Activated T-helper 17 cell treated with anti-CD3 and anti-CD28 coated beads, Interleukin-2, amount 50 U/mL, for 72 hours (primary cell): ENCODE measurements around the gene LILRB2. TPM values are rescaled to one million over a fixed set of nuclear protein-coding genes. Genes with fewer than 3 reads are reported as not detected.
"Not testable (repeated sequence)": the region's sequence is repeated elsewhere in the genome, so short reads cannot be mapped to it uniquely, and the experiment has no call there.

Experiments used
- ATAC-seq: fragments of 150-1000 bp; cut with Tn5 transposase; replicated peaks from 2 replicates; pipeline ENCODE4 v1.10.0; 2021; ENCODE audit warnings: mild to moderate bottlenecking, moderate library complexity
- H3K27ac Mint-ChIP-seq: one replicate; pipeline ENCODE4 v1.8.0; 2022; ENCODE audit warnings: mixed read lengths
- H3K27me3 Mint-ChIP-seq: one replicate; pipeline ENCODE4 v1.8.0; 2022; ENCODE audit warnings: mixed read lengths
- H3K36me3 Mint-ChIP-seq: one replicate; pipeline ENCODE4 v1.8.0; 2022; ENCODE audit warnings: low read depth, mild to moderate bottlenecking, mixed read lengths
- H3K4me1 Mint-ChIP-seq: one replicate; pipeline ENCODE4 v1.8.0; 2022; ENCODE audit warnings: mixed read lengths
- H3K4me3 Mint-ChIP-seq: one replicate; pipeline ENCODE4 v1.8.0; 2022; ENCODE audit warnings: mild to moderate bottlenecking, mixed read lengths
- H3K9me3 Mint-ChIP-seq: one replicate; pipeline ENCODE4 v1.8.0; 2022; ENCODE audit warnings: mixed read lengths
- total RNA-seq, 2 donors: library from RNA; stranded (reverse); gene quantifications; one replicate each; pipeline ENCODE4 v1.2.3, GENCODE V29; 2022

Gene LILRB2
- total RNA-seq, 2 donors from 2014 or later, result not detected

- H3K27me3 Mint-ChIP-seq, H3K4me3 Mint-ChIP-seq, H3K36me3 Mint-ChIP-seq, H3K4me1 Mint-ChIP-seq, ATAC-seq, H3K27ac Mint-ChIP-seq, H3K9me3 Mint-ChIP-seq: not testable (repeated sequence)
Observed at GRCh38 chr19:54223937-54224281, 57.0 kb downstream of the LILRB2 start.

Other genes with a start within 250 kb of the LILRB2 start
- not detected for gene VSTM1, start 217.2 kb downstream of the LILRB2 start, total RNA-seq
- gene TARM1, start 199.7 kb downstream of the LILRB2 start, total RNA-seq, result not detected
- under 1 TPM in 1 of 2 donors, not detected in 1; 0.58 TPM for gene OSCAR, start 180.3 kb downstream of the LILRB2 start, total RNA-seq
- gene NDUFA3, start 178.3 kb downstream of the LILRB2 start, total RNA-seq, result 10 to 100 TPM; 39.4 to 70.1 TPM
- 10 to 100 TPM; 31.4 to 47.3 TPM for gene TFPT, start 165.5 kb downstream of the LILRB2 start, total RNA-seq
- gene PRPF31, start 165.4 kb downstream of the LILRB2 start, total RNA-seq, result 10 to 100 TPM; 56.4 to 99.2 TPM
- gene CNOT3, start 143.3 kb downstream of the LILRB2 start, total RNA-seq, result 10 to 100 TPM; 51.4 to 61.4 TPM
- gene LENG1, start 121.4 kb downstream of the LILRB2 start, total RNA-seq, result 1 to 10 TPM; 2.8 to 3.8 TPM
- 1 to 10 TPM; 1.0 to 1.1 TPM for gene TMC4, start 108.0 kb downstream of the LILRB2 start, total RNA-seq
- gene MBOAT7, start 91.5 kb downstream of the LILRB2 start, total RNA-seq, result 10 to 100 TPM; 58.6 to 65.9 TPM
- gene TSEN34, start 89.8 kb downstream of the LILRB2 start, total RNA-seq, result 10 to 100 TPM; 14.3 to 16.7 TPM
- gene RPS9, start 80.3 kb downstream of the LILRB2 start, total RNA-seq, result 1,000 to 10,000 TPM; 1,453 to 1,547 TPM
- gene LILRB3, start 58.1 kb downstream of the LILRB2 start, total RNA-seq, result 1 to 10 TPM in 1 of 2 donors, under 1 TPM in 1; 0.85 to 1.8 TPM
- under 1 TPM; 0.19 to 0.39 TPM for gene LILRA6, start 38.3 kb downstream of the LILRB2 start, total RNA-seq
- not detected for gene LILRB5, start 23.8 kb downstream of the LILRB2 start, total RNA-seq
- gene LILRA5, start 32.1 kb upstream of the LILRB2 start, total RNA-seq, result not detected
- not detected for gene LILRA4, start 58.1 kb upstream of the LILRB2 start, total RNA-seq
- gene LAIR1, start 83.8 kb upstream of the LILRB2 start, total RNA-seq, result 10 to 100 TPM in 1 of 2 donors, 1 to 10 TPM in 1; 2.2 to 15.6 TPM
- gene TTYH1, start 134.4 kb upstream of the LILRB2 start, total RNA-seq, result under 1 TPM in 1 of 2 donors, not detected in 1; 0.40 TPM
- 100 to 1,000 TPM; 153 to 200 TPM for gene LENG8, start 168.1 kb upstream of the LILRB2 start, total RNA-seq
- gene LENG9, start 182.7 kb upstream of the LILRB2 start, total RNA-seq, result 1 to 10 TPM; 3.1 to 4.4 TPM
- gene CDC42EP5, start 192.2 kb upstream of the LILRB2 start, total RNA-seq, result not detected
- gene LAIR2, start 221.7 kb upstream of the LILRB2 start, total RNA-seq, result under 1 TPM in 1 of 2 donors, not detected in 1; 0.66 TPM